ENCODE results near the gene EML3.
"Not testable (repeated sequence)": the region's sequence is repeated elsewhere in the genome, so short reads cannot be mapped to it uniquely, and the experiment has no call there.

Gene EML3

GRCh38 chr11:62595124-62595523 lies 17.5 kb downstream of the EML3 start:
- DNase-seq = no peak

- peak; percentile 85 to 86 for DNase-seq
These were observed 19.0 kb downstream of the EML3 start for GRCh38 chr11:62593434-62594044.

- DNase-seq = no peak
These were observed 19.6 kb downstream of the EML3 start for GRCh38 chr11:62592989-62593421.

GRCh38 chr11:62592146-62592815 lies 20.3 kb downstream of the EML3 start:
- DNase-seq = peak in 1 of 2 donors; percentile 27

GRCh38 chr11:62591448-62592145 lies 21.0 kb downstream of the EML3 start, which contains the start of gene TUT1:
TUT1 (minus strand) TSS chr11:62591523; CDS start chr11:62591485, 38 bp downstream.
- DNase-seq = peak; percentile 99

GRCh38 chr11:62588966-62589637 lies 23.5 kb downstream of the EML3 start:
- DNase-seq = peak in 1 of 2 donors; percentile 17

GRCh38 chr11:62585356-62585755 lies 27.2 kb downstream of the EML3 start:
- not testable (repeated sequence) for DNase-seq

- DNase-seq = not testable (repeated sequence)
These were observed 30.8 kb downstream of the EML3 start for GRCh38 chr11:62581735-62582134.

- no peak for DNase-seq
These were observed 31.4 kb downstream of the EML3 start for GRCh38 chr11:62580959-62581715.

- no peak for DNase-seq
These were observed 33.3 kb downstream of the EML3 start for GRCh38 chr11:62579252-62579651.

- DNase-seq = no peak
These were observed 34.0 kb downstream of the EML3 start for GRCh38 chr11:62578541-62578940.

GRCh38 chr11:62577046-62577714 lies 35.4 kb downstream of the EML3 start:
- peak; percentile 75 to 89 for DNase-seq

GRCh38 chr11:62575837-62576236 lies 36.7 kb downstream of the EML3 start:
- no peak for DNase-seq

- DNase-seq = no peak
These were observed 37.4 kb downstream of the EML3 start for GRCh38 chr11:62575156-62575555.

GRCh38 chr11:62574363-62575071 lies 38.1 kb downstream of the EML3 start:
- DNase-seq = peak; percentile 17 to 66

GRCh38 chr11:62573592-62574362 lies 38.8 kb downstream of the EML3 start, which contains the start of gene EEF1G:
EEF1G (minus strand) TSS chr11:62573891; CDS start chr11:62573842, 49 bp downstream.
- DNase-seq = peak; percentile 100

GRCh38 chr11:62573006-62573591 lies 39.5 kb downstream of the EML3 start:
- DNase-seq = peak; percentile 23 to 33

- no peak for DNase-seq
These were observed 40.1 kb downstream of the EML3 start for GRCh38 chr11:62572431-62572830.

- DNase-seq = not testable (repeated sequence)
These were observed 41.1 kb downstream of the EML3 start for GRCh38 chr11:62571493-62571892.

- DNase-seq = not testable (repeated sequence)
These were observed 41.7 kb downstream of the EML3 start for GRCh38 chr11:62570903-62571302.
